ENCODE data around the gene ARHGAP6.

DNA sequence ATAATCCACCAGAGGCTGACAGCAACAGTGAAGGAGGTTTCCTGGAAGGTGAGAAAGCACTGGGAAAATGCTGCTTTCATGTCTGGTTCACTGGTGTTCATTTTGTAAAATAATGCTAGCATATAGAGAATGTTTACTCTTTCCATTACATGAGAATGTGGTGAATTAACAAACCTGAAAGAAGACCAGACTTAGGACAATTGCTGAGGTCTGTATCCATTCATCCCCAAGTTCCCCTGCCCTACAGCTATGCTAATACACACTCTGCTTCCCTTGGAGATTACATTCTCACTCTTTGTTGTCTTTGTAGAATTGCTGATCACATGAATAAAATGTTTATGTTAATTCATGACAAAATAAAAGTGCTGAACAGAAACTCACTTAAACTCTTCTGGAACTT lies 99.5 kb downstream of the ARHGAP6 start:
- TF ChIP-seq, protein P1, sequence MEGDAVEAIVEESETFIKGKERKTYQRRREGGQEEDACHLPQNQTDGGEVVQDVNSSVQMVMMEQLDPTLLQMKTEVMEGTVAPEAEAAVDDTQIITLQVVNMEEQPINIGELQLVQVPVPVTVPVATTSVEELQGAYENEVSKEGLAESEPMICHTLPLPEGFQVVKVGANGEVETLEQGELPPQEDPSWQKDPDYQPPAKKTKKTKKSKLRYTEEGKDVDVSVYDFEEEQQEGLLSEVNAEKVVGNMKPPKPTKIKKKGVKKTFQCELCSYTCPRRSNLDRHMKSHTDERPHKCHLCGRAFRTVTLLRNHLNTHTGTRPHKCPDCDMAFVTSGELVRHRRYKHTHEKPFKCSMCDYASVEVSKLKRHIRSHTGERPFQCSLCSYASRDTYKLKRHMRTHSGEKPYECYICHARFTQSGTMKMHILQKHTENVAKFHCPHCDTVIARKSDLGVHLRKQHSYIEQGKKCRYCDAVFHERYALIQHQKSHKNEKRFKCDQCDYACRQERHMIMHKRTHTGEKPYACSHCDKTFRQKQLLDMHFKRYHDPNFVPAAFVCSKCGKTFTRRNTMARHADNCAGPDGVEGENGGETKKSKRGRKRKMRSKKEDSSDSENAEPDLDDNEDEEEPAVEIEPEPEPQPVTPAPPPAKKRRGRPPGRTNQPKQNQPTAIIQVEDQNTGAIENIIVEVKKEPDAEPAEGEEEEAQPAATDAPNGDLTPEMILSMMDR (IDR thresholded peaks at IDR 0.05), result no peak
- no peak for TF ChIP-seq POLR2A (IDR thresholded peaks at IDR 0.05)

All from heart left ventricle (tissue), 13 donors.